AG04450 (cell line): ENCODE measurements around the gene CCL27. TPM values are rescaled to one million over a fixed set of nuclear protein-coding genes. Genes with fewer than 3 reads are reported as not detected.

Experiments used
- CTCF ChIA-PET: fragments of 300-600, 350-600 bp; formaldehyde crosslinking; extraction: SDS; loops from one replicate; lab custom pipeline; 2022; ENCODE audit warnings: antibody characterized with exemption, inconsistent platforms; lab: Charles Lee
- POLR2A ChIA-PET: fragments of 350-600 bp; formaldehyde crosslinking; extraction: SDS; loops from one replicate; lab custom pipeline; 2021; ENCODE audit warnings: antibody characterized with exemption, inconsistent platforms; lab: Yijun Ruan, JAX
- DNase-seq: peaks from one replicate; pipeline ENCODE4 v3.0.0-alpha.2; 2011; ENCODE audit warnings: low read depth, low spot score
- H3K27ac ChIP-seq: one replicate; pipeline ENCODE4 v1.5.1; 2012; ENCODE audit warnings: low read depth, low read length, control low read depth
- H3K27me3 ChIP-seq: one replicate; pipeline ENCODE4 v1.6.0; 2012; ENCODE audit warnings: low read length; ENCODE audit not compliant: control insufficient read depth, insufficient read depth
- H3K4me3 ChIP-seq: 2 replicates; pipeline ENCODE4 v1.5.1; 2011; ENCODE audit warnings: mild to moderate bottlenecking, low read depth, low read length, control low read depth
- H3K9me3 ChIP-seq: 2 replicates; pipeline ENCODE4 v1.5.1; 2012; ENCODE audit warnings: low read length; ENCODE audit not compliant: control insufficient read depth, insufficient read depth
- CTCF ChIP-seq: IDR thresholded peaks from 2 replicates; pipeline ENCODE4 v1.5.1; 2011; ENCODE audit warnings: low read depth, low read length, control low read depth, inconsistent platforms
- polyA plus RNA-seq: library from polyadenylated mRNA; depleted of rRNA; stranded (reverse); fragments of >200 nt; gene quantifications from 2 replicates; pipeline ENCODE4 v1.2.3, GENCODE V29; 2011

The CCL27 gene
- polyA plus RNA-seq, 1 experiment: not detected

- POLR2A ChIA-PET: interaction anchor here (0.9 to 2.0 kb wide), 2 partner anchors 11 to 14 kb away, joined by 3 to 6 read pairs; partner anchors contain the start of gene CCL27
- no peak overlapping the region for H3K4me3 ChIP-seq
- TF ChIP-seq CTCF: no peak
- no peaks in the 10 kb centered on the region for H3K27me3 ChIP-seq
- no peak overlapping the region for H3K27ac ChIP-seq
- no peak for DNase-seq
- H3K9me3 ChIP-seq: no peaks in the 10 kb centered on the region; the same call in 1 of the 2 replicates
- CTCF ChIA-PET: interaction anchor here (0.8 to 2.5 kb wide), 3 partner anchors 14 to 16 kb away, joined by 3 to 7 read pairs (median 5); no protein-coding TSS in a partner anchor
Measured at GRCh38 chr9:34650816-34651215, 11.6 kb downstream of the CCL27 start.

- Histone ChIP-seq H3K27me3 (no peaks in the 10 kb centered on the region), H3K4me3 (no peak overlapping the region), H3K27ac (no peak overlapping the region), H3K9me3 (no peaks in the 10 kb centered on the region; the same call in 1 of the 2 replicates)
- POLR2A ChIA-PET: no interaction called here
- CTCF ChIA-PET: interaction anchor here (2.6 kb wide), 1 partner anchor 15 kb away, joined by 15 read pairs; no protein-coding TSS in a partner anchor
- no peak for TF ChIP-seq CTCF
- DNase-seq: no peak
Measured at GRCh38 chr9:34648673-34649072, 13.8 kb downstream of the CCL27 start.

GRCh38 chr9:34647651-34648050 is 14.8 kb downstream of the CCL27 start:
- no peak for TF ChIP-seq CTCF
- ChIA-PET POLR2A (no interaction called here), CTCF (interaction anchor here (0.6 to 2.8 kb wide), 5 partner anchors 10 to 1687 kb away, joined by 3 to 22 read pairs (median 12); partner anchors contain the start of gene SIGMAR1)
- Histone ChIP-seq H3K9me3 (no peaks in the 10 kb centered on the region; the same call in 1 of the 2 replicates), H3K27ac (no peak overlapping the region), H3K27me3 (no peaks in the 10 kb centered on the region), H3K4me3 (peak overlapping the region; percentile 93)
- DNase-seq: no peak

DNA sequence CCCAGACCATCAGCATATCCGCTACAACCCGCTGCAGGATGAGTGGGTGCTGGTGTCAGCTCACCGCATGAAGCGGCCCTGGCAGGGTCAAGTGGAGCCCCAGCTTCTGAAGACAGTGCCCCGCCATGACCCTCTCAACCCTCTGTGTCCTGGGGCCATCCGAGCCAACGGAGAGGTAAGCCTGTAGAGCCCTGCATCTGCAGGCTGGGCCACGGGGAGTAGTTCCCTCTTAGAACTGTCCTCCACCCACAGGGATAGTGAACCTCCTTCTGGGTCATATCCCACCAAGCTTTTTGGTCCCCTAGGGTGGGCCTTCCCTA is 15.4 kb downstream of the CCL27 start:
- peak overlapping the region; percentile 93 for H3K4me3 ChIP-seq
- TF ChIP-seq CTCF: no peak
- H3K27me3 ChIP-seq: no peaks in the 10 kb centered on the region
- POLR2A ChIA-PET: interaction anchor here (1.0 to 3.0 kb wide), 5 partner anchors 10 to 26 kb away, joined by 3 to 17 read pairs (median 7); partner anchors contain the start of genes DCTN3 and SIGMAR1
- DNase-seq: no peak
- no peaks in the 10 kb centered on the region; the same call in 1 of the 2 replicates for H3K9me3 ChIP-seq
- CTCF ChIA-PET: interaction anchor here (0.6 to 5.4 kb wide), 12 partner anchors 9 to 218 kb away, joined by 3 to 63 read pairs (median 6); partner anchors contain the start of genes DCTN3 and SIGMAR1
- peak overlapping the region; percentile 75 for H3K27ac ChIP-seq
